H9 (cell line): Measurements from ENCODE around the gene PDIA6. TPM values are rescaled to one million over a fixed set of nuclear protein-coding genes. Genes with fewer than 3 reads are reported as not detected.

Experiments used
- DNase-seq: peaks from one replicate; pipeline ENCODE4 v3.0.0-alpha.2; 2017
- H2AFZ ChIP-seq: one replicate; pipeline ENCODE4 v1.6.1; 2013; ENCODE audit warnings: mild to moderate bottlenecking, low read length, control low read depth, moderate library complexity
- H2AK5ac ChIP-seq: 2 replicates; pipeline ENCODE4 v1.6.1; 2013; ENCODE audit warnings: low read length, control low read depth, mixed read lengths; ENCODE audit not compliant: insufficient read length
- H2BK120ac ChIP-seq: one replicate; pipeline ENCODE4 v1.6.1; 2013; ENCODE audit warnings: low read depth, mild to moderate bottlenecking, low read length, control low read depth, inconsistent platforms; ENCODE audit not compliant: poor library complexity, severe bottlenecking
- H2BK12ac ChIP-seq: 2 replicates; pipeline ENCODE4 v1.6.1; 2013; ENCODE audit warnings: low read length, control low read depth, mixed read lengths, low read depth; ENCODE audit not compliant: insufficient read length
- H2BK15ac ChIP-seq: 2 replicates; pipeline ENCODE4 v1.6.1; 2013; ENCODE audit warnings: low read depth, low read length, control low read depth
- H2BK20ac ChIP-seq: one replicate; pipeline ENCODE4 v1.6.1; 2013; ENCODE audit warnings: low read depth, mild to moderate bottlenecking, low read length, control low read depth, inconsistent platforms; ENCODE audit not compliant: poor library complexity, severe bottlenecking
- H2BK5ac ChIP-seq: 2 replicates; pipeline ENCODE4 v1.6.1; 2013; ENCODE audit warnings: low read length, control low read depth, mixed read lengths; ENCODE audit not compliant: insufficient read length
- H3K14ac ChIP-seq: 2 replicates; pipeline ENCODE4 v1.6.1; 2013; ENCODE audit warnings: low read length, control low read depth; ENCODE audit not compliant: insufficient read depth
- H3K18ac ChIP-seq: 2 replicates; pipeline ENCODE4 v1.6.1; 2013; ENCODE audit warnings: low read depth, mild to moderate bottlenecking, mixed read lengths, low read length, control low read depth; ENCODE audit not compliant: insufficient read length
- H3K23ac ChIP-seq: 2 replicates; pipeline ENCODE4 v1.6.1; 2013; ENCODE audit warnings: low read length, control low read depth, mixed read lengths, low read depth; ENCODE audit not compliant: insufficient read length
- H3K23me2 ChIP-seq: 2 replicates; pipeline ENCODE4 v1.6.1; 2013; ENCODE audit warnings: low read depth, mild to moderate bottlenecking, mixed read lengths, low read length, control low read depth; ENCODE audit not compliant: insufficient read length, poor library complexity, severe bottlenecking
- H3K27ac ChIP-seq: 2 replicates; pipeline ENCODE4 v1.5.1; 2013; ENCODE audit warnings: low read length, control low read depth, mixed read lengths, low read depth; ENCODE audit not compliant: insufficient read length
- H3K27me3 ChIP-seq: 2 replicates; pipeline ENCODE4 v1.6.1; 2013; ENCODE audit warnings: low read length, control low read depth, inconsistent platforms; ENCODE audit not compliant: insufficient read depth
- H3K4ac ChIP-seq: 2 replicates; pipeline ENCODE4 v1.6.1; 2013; ENCODE audit warnings: low read depth, mild to moderate bottlenecking, control low read depth, inconsistent platforms, low read length, moderate library complexity
- H3K4me1 ChIP-seq: 2 replicates; pipeline ENCODE4 v1.6.1; 2013; ENCODE audit warnings: low read length, control low read depth, inconsistent platforms; ENCODE audit not compliant: insufficient read depth
- H3K4me2 ChIP-seq: 2 replicates; pipeline ENCODE4 v1.6.1; 2013; ENCODE audit warnings: low read length, control low read depth, mixed read lengths; ENCODE audit not compliant: insufficient read length, insufficient read depth
- H3K56ac ChIP-seq: 2 replicates; pipeline ENCODE4 v1.6.1; 2013; ENCODE audit warnings: low read depth, mild to moderate bottlenecking, mixed read lengths, low read length, control low read depth; ENCODE audit not compliant: insufficient read length
- H3K79me1 ChIP-seq: 2 replicates; pipeline ENCODE4 v1.6.1; 2013; ENCODE audit warnings: low read depth, mild to moderate bottlenecking, moderate library complexity, low read length, control low read depth, inconsistent platforms; ENCODE audit not compliant: insufficient read depth, poor library complexity, severe bottlenecking
- H3K79me2 ChIP-seq: 2 replicates; pipeline ENCODE4 v1.6.1; 2013; ENCODE audit warnings: low read length, control low read depth, inconsistent platforms; ENCODE audit not compliant: insufficient read depth
- H3K9ac ChIP-seq: 2 replicates; pipeline ENCODE4 v1.6.1; 2013; ENCODE audit warnings: low read length, control low read depth, mixed read lengths; ENCODE audit not compliant: insufficient read length; ENCODE audit errors: extremely low read depth
- H3K9me3 ChIP-seq: one replicate; pipeline ENCODE4 v1.6.1; 2013; ENCODE audit warnings: low read depth, low read length, inconsistent platforms; ENCODE audit not compliant: control insufficient read depth
- H3T11ph ChIP-seq: one replicate; pipeline ENCODE4 v1.6.1; 2013; ENCODE audit warnings: mild to moderate bottlenecking, low read length, control low read depth, inconsistent platforms
- H4K20me1 ChIP-seq: one replicate; pipeline ENCODE4 v1.6.1; 2013; ENCODE audit not compliant: control insufficient read depth, insufficient read length, insufficient read depth
- H4K5ac ChIP-seq: 2 replicates; pipeline ENCODE4 v1.6.1; 2013; ENCODE audit warnings: low read depth, mild to moderate bottlenecking, mixed read lengths, low read length, control low read depth; ENCODE audit not compliant: insufficient read length
- H4K8ac ChIP-seq: replicated peaks from 2 replicates; pipeline ENCODE4 v1.6.1; 2013; ENCODE audit warnings: low read length, control low read depth, mixed read lengths, low read depth; ENCODE audit not compliant: insufficient read length
- H4K91ac ChIP-seq: 2 replicates; pipeline ENCODE4 v1.6.1; 2013; ENCODE audit warnings: low read depth, mild to moderate bottlenecking, moderate library complexity, mixed read lengths, low read length, control low read depth; ENCODE audit not compliant: insufficient read length
- H3K27ac Mint-ChIP-seq, 3 experiments: 2 replicates in 2 of 3; 3 replicates in 1 of 3; pipeline ENCODE4 v1.8.0; 2020 to 2021; ENCODE audit warnings: mixed read lengths in 3 of 3, mild to moderate bottlenecking in 1 of 3, moderate library complexity in 1 of 3
- H3K27me3 Mint-ChIP-seq: 2 replicates; pipeline ENCODE4 v1.8.0; 2021; ENCODE audit warnings: low read depth, mild to moderate bottlenecking, moderate library complexity, mixed read lengths
- H3K36me3 Mint-ChIP-seq, 3 experiments: 2 replicates in 2 of 3; 3 replicates in 1 of 3; pipeline ENCODE4 v1.8.0; 2020 to 2021; ENCODE audit warnings: low read depth in 3 of 3, mixed read lengths in 3 of 3; ENCODE audit not compliant: insufficient read depth in 1 of 3
- H3K4me1 Mint-ChIP-seq, 2 experiments: 2 replicates each; pipeline ENCODE4 v1.8.0; 2020; ENCODE audit warnings: mixed read lengths in 2 of 2
- H3K4me3 Mint-ChIP-seq, 2 experiments: 2 replicates in 1 of 2; 3 replicates in 1 of 2; pipeline ENCODE4 v1.8.0; 2020 to 2021; ENCODE audit warnings: mild to moderate bottlenecking in 2 of 2, mixed read lengths in 2 of 2, moderate library complexity in 1 of 2
- H3K9me3 Mint-ChIP-seq, 2 experiments: 2 replicates in 1 of 2; 3 replicates in 1 of 2; pipeline ENCODE4 v1.8.0; 2020; ENCODE audit warnings: mild to moderate bottlenecking in 2 of 2, mixed read lengths in 2 of 2, moderate library complexity in 1 of 2
- WGBS: extraction: QIAGEN DNeasy Blood & Tissue Kit; methylation state at CpG from one replicate; pipeline ENCODE4 v1.1.7; 2013; ENCODE audit warnings: missing lambda C conversion rate, low lambda C conversion rate, mixed read lengths; ENCODE audit not compliant: insufficient read length; ENCODE audit errors: extremely low coverage; 5-methylcytosine and 5-hydroxymethylcytosine counted together
- total RNA-seq: library from RNA; stranded (reverse); gene quantifications from 2 replicates; pipeline ENCODE4 v1.2.1, GENCODE V29; 2021
- TF ChIP-seq, protein P1 (sequence below): fragments of 200-600 bp; sonication (generic); conservative IDR thresholded peaks from 3 replicates; pipeline ENCODE4 v1.8.0; 2021; ENCODE audit warnings: antibody characterized with exemption, mild to moderate bottlenecking

PDIA6 gene
- total RNA-seq, 1 experiment from 2014 or later, result 301 TPM

DNA sequence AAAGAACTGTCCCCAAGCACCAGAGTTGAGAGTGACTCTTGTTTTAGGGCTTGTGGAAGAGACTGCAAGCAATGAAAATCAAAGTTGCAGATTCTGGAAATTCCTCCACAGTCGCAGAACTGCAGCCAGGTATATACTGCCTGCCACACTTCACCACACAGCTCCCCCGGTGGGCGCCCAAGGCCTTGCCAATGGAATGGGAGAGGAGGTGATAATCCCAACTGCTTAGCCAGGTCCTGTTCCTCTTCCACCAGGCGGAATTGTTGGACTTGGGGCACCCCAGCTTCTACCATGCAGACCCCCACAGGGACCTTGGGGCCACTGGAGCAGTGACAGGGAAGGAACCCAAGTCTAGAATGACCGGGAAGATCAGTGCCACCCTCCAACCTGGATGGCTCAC lies 4.8 kb upstream of the PDIA6 start:
- Mint-ChIP-seq H3K27me3 (peaks cover 5% of the 10 kb centered on the region), H3K4me3 (no peak overlapping the region), H3K9me3 (no peaks in the 10 kb centered on the region), H3K4me1 (peaks cover 16% of the 10 kb centered on the region in 2 experiments), H3K36me3 (no peaks in the 10 kb centered on the region; a peak in 1 of 7 replicates), H3K27ac (no peak overlapping the region)
- Histone ChIP-seq H2BK15ac (no peak overlapping the region), H3K23ac (no peak overlapping the region), H2BK20ac (no peak overlapping the region), H2AFZ (no peak overlapping the region), H3K4me2 (no peak overlapping the region), H4K5ac (no peak overlapping the region), H4K20me1 (no peaks in the 10 kb centered on the region), H3K9me3 (no peaks in the 10 kb centered on the region), H4K8ac (no peak overlapping the region), H2BK5ac (no peak overlapping the region), H3K79me1 (no peaks in the 10 kb centered on the region), H2AK5ac (no peak overlapping the region), H3K9ac (no peak overlapping the region), H3K4ac (no peak overlapping the region), H3T11ph (no peak overlapping the region), H3K27me3 (no peaks in the 10 kb centered on the region), H3K79me2 (no peaks in the 10 kb centered on the region), H3K18ac (no peak overlapping the region), H3K4me1 (no peaks in the 10 kb centered on the region; the same call in 1 of the 2 replicates), H3K23me2 (peaks cover 3% of the 10 kb centered on the region), H3K14ac (no peak overlapping the region), H4K91ac (no peak overlapping the region), H3K56ac (no peak overlapping the region), H2BK120ac (no peak overlapping the region), H2BK12ac (no peak overlapping the region), H3K27ac (no peak overlapping the region)
- DNase-seq, result peak; percentile 80
- TF ChIP-seq, protein P1, sequence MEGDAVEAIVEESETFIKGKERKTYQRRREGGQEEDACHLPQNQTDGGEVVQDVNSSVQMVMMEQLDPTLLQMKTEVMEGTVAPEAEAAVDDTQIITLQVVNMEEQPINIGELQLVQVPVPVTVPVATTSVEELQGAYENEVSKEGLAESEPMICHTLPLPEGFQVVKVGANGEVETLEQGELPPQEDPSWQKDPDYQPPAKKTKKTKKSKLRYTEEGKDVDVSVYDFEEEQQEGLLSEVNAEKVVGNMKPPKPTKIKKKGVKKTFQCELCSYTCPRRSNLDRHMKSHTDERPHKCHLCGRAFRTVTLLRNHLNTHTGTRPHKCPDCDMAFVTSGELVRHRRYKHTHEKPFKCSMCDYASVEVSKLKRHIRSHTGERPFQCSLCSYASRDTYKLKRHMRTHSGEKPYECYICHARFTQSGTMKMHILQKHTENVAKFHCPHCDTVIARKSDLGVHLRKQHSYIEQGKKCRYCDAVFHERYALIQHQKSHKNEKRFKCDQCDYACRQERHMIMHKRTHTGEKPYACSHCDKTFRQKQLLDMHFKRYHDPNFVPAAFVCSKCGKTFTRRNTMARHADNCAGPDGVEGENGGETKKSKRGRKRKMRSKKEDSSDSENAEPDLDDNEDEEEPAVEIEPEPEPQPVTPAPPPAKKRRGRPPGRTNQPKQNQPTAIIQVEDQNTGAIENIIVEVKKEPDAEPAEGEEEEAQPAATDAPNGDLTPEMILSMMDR, result peak; percentile 75
- WGBS, result no CpG with 5 or more reads among the region's 5 CpGs
